GM23248 (cell line): Measurements from ENCODE around the gene TRHDE. TPM values are rescaled to one million over a fixed set of nuclear protein-coding genes. Genes with fewer than 3 reads are reported as not detected.

Experiments
- DNase-seq: peaks from one replicate; pipeline ENCODE4 v3.0.0-alpha.2; 2015
- H2AFZ ChIP-seq: fragments of 200-600 bp; sonication (generic); 2 replicates; pipeline ENCODE4 v1.6.1; 2016; ENCODE audit warnings: antibody characterized with exemption
- H3F3A ChIP-seq: fragments of 200-600 bp; sonication (generic); 2 replicates; pipeline ENCODE4 v1.6.1; 2016; ENCODE audit warnings: mild to moderate bottlenecking, antibody characterized with exemption, mixed run types; ENCODE audit not compliant: insufficient read depth
- H3K27ac ChIP-seq: fragments of 200-600 bp; sonication (generic); 2 replicates; pipeline ENCODE4 v1.5.1; 2016; ENCODE audit warnings: mild to moderate bottlenecking
- H3K27me3 ChIP-seq: fragments of 200-600 bp; sonication (generic); replicated peaks from 2 replicates; pipeline ENCODE4 v1.6.1; 2016; ENCODE audit warnings: mild to moderate bottlenecking; ENCODE audit not compliant: insufficient read depth
- H3K36me3 ChIP-seq: fragments of 200-600 bp; sonication (generic); 2 replicates; pipeline ENCODE4 v1.6.1; 2016; ENCODE audit warnings: low read depth, mild to moderate bottlenecking
- H3K4me1 ChIP-seq: fragments of 200-600 bp; sonication (generic); 2 replicates; pipeline ENCODE4 v1.6.1; 2016; ENCODE audit warnings: mild to moderate bottlenecking; ENCODE audit not compliant: insufficient read depth
- H3K4me2 ChIP-seq: fragments of 200-600 bp; sonication (generic); one replicate; pipeline ENCODE4 v1.6.1; 2016; ENCODE audit warnings: mild to moderate bottlenecking; ENCODE audit not compliant: unreplicated experiment
- H3K4me3 ChIP-seq: fragments of 200-600 bp; sonication (generic); 2 replicates; pipeline ENCODE4 v1.5.1; 2016; ENCODE audit warnings: mild to moderate bottlenecking
- H3K79me2 ChIP-seq: fragments of 200-600 bp; sonication (generic); 2 replicates; pipeline ENCODE4 v1.6.1; 2016; ENCODE audit warnings: mild to moderate bottlenecking; ENCODE audit not compliant: insufficient read depth
- H3K9ac ChIP-seq: fragments of 200-600 bp; sonication (generic); 2 replicates; pipeline ENCODE4 v1.6.1; 2016; ENCODE audit warnings: mild to moderate bottlenecking
- H3K9me2 ChIP-seq: fragments of 200-600 bp; sonication (generic); 2 replicates; pipeline ENCODE4 v1.6.1; 2016; ENCODE audit warnings: mixed run types, mild to moderate bottlenecking, moderate library complexity; ENCODE audit not compliant: insufficient read depth
- H3K9me3 ChIP-seq: fragments of 200-600 bp; sonication (generic); one replicate; pipeline ENCODE4 v1.6.1; 2017; ENCODE audit warnings: low read depth
- H4K20me1 ChIP-seq: fragments of 200-600 bp; sonication (generic); 2 replicates; pipeline ENCODE4 v1.6.0; 2016; ENCODE audit not compliant: insufficient read depth
- EZH2 ChIP-seq: fragments of 200-600 bp; sonication (generic); IDR thresholded peaks from 2 replicates; pipeline ENCODE4 v1.6.1; 2018; ENCODE audit warnings: antibody characterized with exemption, mild to moderate bottlenecking; ENCODE audit not compliant: insufficient read depth, poor library complexity, severe bottlenecking
- EZH2phosphoT487 ChIP-seq: fragments of 200-600 bp; sonication (generic); IDR thresholded peaks from 2 replicates; pipeline ENCODE4 v1.6.1; 2018; ENCODE audit warnings: antibody characterized with exemption, moderate library complexity, mild to moderate bottlenecking, low read depth; ENCODE audit not compliant: insufficient read depth
- WGBS, 2 experiments: methylation state at CpG; one replicate each; pipeline ENCODE4 v1.1.6; 2015 to 2017; ENCODE audit warnings: low lambda C conversion rate in 2 of 2, low coverage in 1 of 2; ENCODE audit errors: missing lambda C conversion rate in 2 of 2; 5-methylcytosine and 5-hydroxymethylcytosine counted together
- in situ Hi-C: fragments of 300-500 bp; cut with MboI; formaldehyde crosslinking; loops from 2 replicates; pipeline ENCODE4 v1.15.0; 2020
- polyA plus RNA-seq: library from polyadenylated mRNA; unstranded; fragments of >200 nt; fragmentation: Nextera tagmentation; extraction: Ambion mirVana; gene quantifications from 2 replicates; pipeline ENCODE4 v1.2.1, GENCODE V29; 2016
- total RNA-seq: library from RNA; depleted of rRNA; stranded (reverse); fragments of >200 nt; shearing (Covaris generic); gene quantifications from 2 replicates; pipeline ENCODE4 v1.2.3, GENCODE V29; 2014

Gene TRHDE
- total and polyA plus RNA-seq, 2 experiments from 2014 or later = 1.4 to 2.8 TPM

DNA sequence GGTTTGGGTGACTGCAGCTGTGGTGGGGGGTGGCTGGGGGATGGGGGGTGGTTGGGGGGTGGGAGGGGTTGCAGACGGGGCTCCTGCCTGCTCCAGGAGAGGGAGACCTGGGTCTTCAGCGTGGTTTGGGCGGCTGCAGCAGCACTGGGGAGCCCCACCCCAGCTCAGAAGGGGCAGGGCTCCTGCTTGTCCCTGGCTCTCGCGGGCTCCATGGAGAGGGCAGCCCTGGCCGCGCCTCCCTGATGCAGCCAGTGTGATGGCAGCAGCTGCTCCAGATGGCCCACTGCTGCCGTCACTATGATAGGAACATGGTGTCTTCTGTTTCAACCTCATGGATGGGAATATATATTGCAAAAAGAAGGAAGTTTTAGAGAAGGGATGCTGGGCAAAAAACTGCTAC, 22.9 kb downstream of the TRHDE start:
- Histone ChIP-seq H3K36me3 (no peaks in the 10 kb centered on the region), H3K79me2 (no peaks in the 10 kb centered on the region), H3K27me3 (no peaks in the 10 kb centered on the region), H3K4me3 (no peak overlapping the region), H3K9me2 (no peaks in the 10 kb centered on the region), H3K27ac (no peak overlapping the region; the same call in 1 of the 2 replicates), H3K4me2 (no peak overlapping the region), H3F3A (peaks cover 7% of the 10 kb centered on the region; the same call in 1 of the 2 replicates), H3K4me1 (peaks cover 9% of the 10 kb centered on the region; the same call in 1 of the 2 replicates), H3K9me3 (no peaks in the 10 kb centered on the region), H4K20me1 (no peaks in the 10 kb centered on the region), H3K9ac (no peak overlapping the region), H2AFZ (no peak overlapping the region)
- in situ Hi-C loops = no loop called here
- no peak for DNase-seq
- TF ChIP-seq EZH2phosphoT487 (no peak), EZH2 (no peak)
- WGBS, 2 experiments = 30 to 38% methylated on average over 5 to 6 of the region's 8 CpGs

DNA sequence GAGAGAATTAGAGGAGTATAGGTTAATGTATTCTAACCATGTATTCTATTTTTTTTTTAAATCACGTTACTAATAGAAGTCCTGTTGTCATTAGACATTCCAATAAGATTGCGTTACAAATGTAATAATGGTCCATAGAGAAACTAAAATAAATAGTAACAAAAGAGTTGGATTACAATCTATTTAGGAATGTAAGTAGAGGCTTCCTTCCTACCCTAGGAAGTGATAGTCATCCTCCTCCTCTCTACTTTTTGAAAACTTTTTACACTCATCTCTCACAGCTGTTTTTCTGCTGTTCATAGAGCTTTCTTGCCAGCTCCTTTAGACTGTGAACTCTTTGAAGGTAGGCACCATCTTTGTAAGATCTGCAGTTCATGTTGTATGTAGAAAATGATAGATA, 23.6 kb downstream of the TRHDE start:
- 22 to 35% methylated on average over 2 of the region's 2 CpGs for WGBS, 2 experiments
- no peaks in the 10 kb centered on the region for H3K9me2 ChIP-seq
- no peak for TF ChIP-seq EZH2phosphoT487
- TF ChIP-seq EZH2 = no peak
- no peak overlapping the region for H3K4me2 ChIP-seq
- H4K20me1 ChIP-seq = no peaks in the 10 kb centered on the region
- no peaks in the 10 kb centered on the region for H3K27me3 ChIP-seq
- H3K4me1 ChIP-seq = peaks cover 9% of the 10 kb centered on the region; the same call in 1 of the 2 replicates
- H3F3A ChIP-seq = peaks cover 7% of the 10 kb centered on the region; the same call in 1 of the 2 replicates
- in situ Hi-C loops = no loop called here
- no peaks in the 10 kb centered on the region for H3K9me3 ChIP-seq
- H3K36me3 ChIP-seq = no peaks in the 10 kb centered on the region
- no peaks in the 10 kb centered on the region for H3K79me2 ChIP-seq
- peak; percentile 36 for DNase-seq
- H2AFZ ChIP-seq = no peak overlapping the region
- H3K9ac ChIP-seq = no peak overlapping the region
- H3K27ac ChIP-seq = peak overlapping the region; percentile 64
- 0 out of 2 replicates have a peak overlapping the region, but pooled peaks have one; percentile 1 for H3K4me3 ChIP-seq

DNA sequence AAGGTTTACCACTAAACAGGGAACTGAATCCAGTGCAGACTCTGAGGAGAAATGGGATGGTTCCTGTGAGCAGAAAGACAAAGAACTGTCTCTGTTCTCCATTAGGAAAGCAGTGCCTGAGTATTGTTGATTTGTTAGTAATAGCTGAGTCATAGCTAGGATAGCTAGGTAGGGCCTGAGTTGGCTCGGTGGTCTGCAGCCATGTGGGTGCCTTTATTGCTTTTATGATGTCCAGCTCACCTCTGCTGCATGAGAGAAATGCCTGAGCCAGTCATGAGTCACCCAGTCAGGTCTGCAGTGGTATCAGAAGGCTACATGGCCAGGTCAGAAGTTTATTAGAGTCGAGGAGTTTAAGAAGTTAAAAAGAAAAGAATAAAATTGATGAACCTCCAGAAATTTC, 24.2 kb downstream of the TRHDE start:
- peaks cover 7% of the 10 kb centered on the region; the same call in 1 of the 2 replicates for H3F3A ChIP-seq
- H3K27ac ChIP-seq = peak overlapping the region; percentile 64
- DNase-seq = peak; percentile 47
- TF ChIP-seq EZH2 (no peak), EZH2phosphoT487 (no peak)
- H3K4me3 ChIP-seq = 0 out of 2 replicates have a peak overlapping the region, but pooled peaks have one; percentile 1
- no peaks in the 10 kb centered on the region for H3K9me2 ChIP-seq
- H3K4me1 ChIP-seq = peaks cover 9% of the 10 kb centered on the region; the same call in 1 of the 2 replicates
- in situ Hi-C loops = no loop called here
- no peaks in the 10 kb centered on the region for H3K27me3 ChIP-seq
- H3K9ac ChIP-seq = no peak overlapping the region
- no peaks in the 10 kb centered on the region for H3K79me2 ChIP-seq
- no peak overlapping the region for H2AFZ ChIP-seq
- no peaks in the 10 kb centered on the region for H4K20me1 ChIP-seq
- no peaks in the 10 kb centered on the region for H3K9me3 ChIP-seq
- H3K36me3 ChIP-seq = no peaks in the 10 kb centered on the region
- 3 to 5% methylated on average over 2 of the region's 2 CpGs for WGBS, 2 experiments
- no peak overlapping the region for H3K4me2 ChIP-seq

DNA sequence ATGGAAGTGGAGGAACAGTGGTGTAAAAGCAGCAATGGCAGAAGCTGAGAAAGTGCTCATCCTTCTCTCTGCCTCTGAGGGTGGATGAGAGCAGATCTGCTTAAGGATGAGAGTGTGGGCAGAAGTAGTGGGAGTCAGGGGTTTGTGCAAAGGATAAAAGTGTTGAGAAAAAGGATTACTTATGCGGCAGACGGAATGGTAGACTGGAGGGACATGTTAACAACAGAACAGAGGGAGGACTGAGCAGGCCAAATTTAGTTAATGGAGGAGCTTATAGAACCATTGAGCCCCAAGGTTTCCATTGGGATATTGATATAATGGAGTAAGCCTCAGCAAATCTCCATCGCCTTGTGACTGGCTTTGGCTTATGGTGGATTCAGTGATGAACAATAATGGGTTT, 25.5 kb downstream of the TRHDE start:
- no peaks in the 10 kb centered on the region for H3K79me2 ChIP-seq
- no peak overlapping the region for H3K4me3 ChIP-seq
- H3K9me3 ChIP-seq = no peaks in the 10 kb centered on the region
- H2AFZ ChIP-seq = no peak overlapping the region
- no peak overlapping the region for H3K4me2 ChIP-seq
- no peaks in the 10 kb centered on the region for H3K27me3 ChIP-seq
- no peak overlapping the region for H3K9ac ChIP-seq
- in situ Hi-C loops = no loop called here
- DNase-seq = no peak
- TF ChIP-seq EZH2phosphoT487 = no peak
- TF ChIP-seq EZH2 = no peak
- no peaks in the 10 kb centered on the region for H3K9me2 ChIP-seq
- H4K20me1 ChIP-seq = no peaks in the 10 kb centered on the region
- H3K36me3 ChIP-seq = no peaks in the 10 kb centered on the region
- peaks cover 9% of the 10 kb centered on the region; the same call in 1 of the 2 replicates for H3K4me1 ChIP-seq
- 57 to 60% methylated on average over 3 of the region's 3 CpGs for WGBS, 2 experiments
- no peak overlapping the region for H3K27ac ChIP-seq
- peaks cover 7% of the 10 kb centered on the region; the same call in 1 of the 2 replicates for H3F3A ChIP-seq
